HG02970 (cell line): Measurements from ENCODE around the gene KIRREL1.

Experiments used
- ATAC-seq: cut with Tn5 transposase; IDR thresholded peaks from one replicate; pipeline ENCODE4 v1.9.1; 2021; ENCODE audit warnings: mild to moderate bottlenecking, moderate library complexity, moderate number of reproducible peaks; ENCODE audit not compliant: unreplicated experiment, low FRiP score

The KIRREL1 gene

DNA sequence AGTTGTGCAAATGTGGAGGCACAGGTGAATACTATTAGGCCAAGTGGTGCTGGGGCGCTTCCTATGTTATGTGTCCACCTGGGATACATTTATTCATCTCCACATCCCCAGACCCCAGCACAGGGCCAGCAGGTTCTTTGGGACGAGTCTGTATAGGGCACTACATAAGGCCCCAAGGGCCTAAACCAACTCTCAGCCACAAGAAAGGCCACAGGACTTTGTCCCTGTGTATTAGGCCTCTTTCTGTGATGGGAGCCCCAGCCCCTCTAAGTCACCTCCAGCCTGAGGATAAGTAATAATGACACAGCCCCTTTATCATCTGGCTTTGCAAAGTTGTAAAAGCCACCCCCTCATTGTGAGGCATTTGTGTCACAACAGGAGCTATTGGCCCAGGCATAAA, 108.0 kb downstream of the KIRREL1 start:
- no peak for ATAC-seq

GRCh38 chr1:158101927-158102326, 108.5 kb downstream of the KIRREL1 start:
- ATAC-seq: no peak

GRCh38 chr1:158102881-158103674, 109.6 kb downstream of the KIRREL1 start:
- no peak for ATAC-seq

GRCh38 chr1:158103861-158104522, 110.5 kb downstream of the KIRREL1 start:
- ATAC-seq: no peak

- ATAC-seq: no peak
Observed at GRCh38 chr1:158104891-158105290, 111.4 kb downstream of the KIRREL1 start.

DNA sequence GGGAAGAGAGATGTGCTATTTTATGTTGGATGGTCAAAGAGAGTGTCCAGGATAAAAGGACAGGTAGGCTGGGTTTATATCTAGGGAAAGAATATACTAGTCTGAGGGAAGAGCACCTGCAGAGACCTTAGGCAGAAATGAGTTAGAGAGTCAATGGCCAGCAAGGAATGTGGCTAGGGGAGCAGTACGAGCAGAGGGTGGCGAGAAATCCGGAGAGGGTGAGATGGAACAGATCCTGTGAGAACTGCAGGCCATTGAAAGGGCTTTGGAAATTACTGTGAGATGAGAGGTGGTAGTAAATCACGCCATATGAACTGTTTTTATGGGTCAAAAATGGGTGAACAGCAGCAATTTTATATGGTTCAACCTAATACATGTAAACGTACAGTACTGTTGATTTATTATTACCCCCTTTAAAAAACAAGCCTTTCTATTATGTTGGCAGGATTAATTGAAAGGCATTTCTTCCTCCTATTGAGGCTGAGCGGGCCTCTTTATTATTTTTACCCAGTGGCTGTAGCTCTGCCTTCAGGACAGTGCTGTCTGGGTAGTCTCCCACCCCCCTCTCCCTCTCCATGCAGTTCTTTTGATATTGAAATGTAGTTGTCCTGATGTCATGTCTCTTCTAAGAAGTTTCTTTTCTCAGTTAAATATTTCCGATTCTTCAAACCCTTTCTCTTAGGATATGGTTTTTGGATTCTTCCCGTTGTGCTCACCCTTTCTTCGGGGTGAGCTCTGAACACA, 112.1 kb downstream of the KIRREL1 start:
- no peak for ATAC-seq

GRCh38 chr1:158107916-158108315, 114.5 kb downstream of the KIRREL1 start:
- ATAC-seq: no peak

GRCh38 chr1:158112994-158113758, 119.7 kb downstream of the KIRREL1 start:
- ATAC-seq: no peak

DNA sequence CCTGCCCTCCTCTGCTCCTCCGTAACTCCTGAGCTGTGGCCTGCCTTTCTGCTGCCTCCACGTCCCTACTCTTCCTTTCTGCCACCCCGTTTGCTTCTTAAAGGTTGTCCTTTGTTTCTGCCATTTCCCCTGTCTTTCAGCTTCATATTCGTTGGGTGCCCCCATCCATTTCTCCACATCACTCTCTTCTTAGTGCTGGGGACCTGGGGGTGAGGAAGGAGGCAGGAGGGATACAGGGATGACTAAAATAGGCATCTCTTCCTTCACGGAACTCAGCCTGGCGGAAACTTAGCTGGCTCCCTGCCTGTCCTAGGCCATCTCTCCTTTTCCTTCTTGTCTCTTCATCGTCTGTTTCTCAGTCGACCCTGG, 120.3 kb downstream of the KIRREL1 start:
- ATAC-seq: no peak

DNA sequence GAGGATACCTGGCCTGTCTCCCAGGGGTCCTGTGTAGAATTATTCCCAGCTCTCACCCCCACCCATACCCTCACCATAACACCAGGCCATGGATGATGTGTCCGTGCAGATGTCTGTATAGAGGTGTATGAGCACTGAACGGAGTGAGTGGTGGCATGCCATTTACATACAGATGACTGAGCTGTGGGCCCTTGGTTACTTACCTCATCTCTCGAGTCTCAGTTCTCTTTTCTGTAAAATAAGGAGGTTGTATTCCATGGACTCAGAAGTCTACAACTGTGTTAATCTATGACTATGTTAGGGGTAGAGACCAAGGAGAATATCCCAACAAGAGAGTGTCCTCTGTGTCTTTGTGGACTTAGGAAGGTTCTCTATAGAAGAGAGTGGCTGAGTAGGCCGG, 121.7 kb downstream of the KIRREL1 start:
- ATAC-seq: no peak

DNA sequence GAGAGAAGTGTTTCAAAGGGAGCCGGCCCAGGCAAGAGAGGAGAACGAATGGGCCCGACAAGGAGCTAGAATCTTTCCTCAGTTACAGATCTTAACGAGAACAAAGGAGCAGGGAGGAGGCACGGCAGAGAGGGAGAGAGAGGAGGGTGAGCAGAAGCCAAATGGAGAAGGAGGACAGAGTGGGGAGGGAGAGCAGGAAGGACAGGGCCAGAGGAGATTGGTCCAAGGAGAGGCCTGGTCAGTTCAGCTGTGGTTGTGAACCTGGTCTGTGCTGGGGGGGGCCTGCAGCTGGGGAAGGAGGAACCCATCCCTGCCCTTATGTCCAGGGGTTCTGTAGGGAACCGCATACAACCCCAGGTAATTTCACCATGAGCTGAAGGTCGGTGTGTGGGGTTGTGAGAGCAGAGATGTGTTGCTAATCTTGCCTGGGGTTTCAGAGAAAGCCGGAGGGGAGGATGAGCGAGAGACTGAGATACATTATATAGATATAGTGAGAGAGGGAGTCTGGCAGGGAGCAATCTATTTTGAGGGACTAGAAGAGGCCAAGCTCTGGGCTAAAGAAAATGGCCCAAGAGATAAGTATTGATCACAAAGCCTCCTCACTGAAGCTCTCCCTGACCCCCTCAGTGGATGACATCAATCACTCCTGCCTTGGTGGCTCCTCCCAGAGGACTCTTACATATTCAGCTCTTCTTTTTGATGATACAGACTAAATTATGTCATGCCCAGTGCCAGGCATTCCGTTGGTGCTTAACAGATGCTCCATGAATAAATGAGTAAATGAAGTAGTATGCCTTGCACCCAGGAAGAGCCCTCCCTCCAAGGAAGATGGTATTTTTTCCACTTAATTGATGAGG, 123.1 kb downstream of the KIRREL1 start:
- no peak for ATAC-seq

- ATAC-seq: no peak
Observed at GRCh38 chr1:158117854-158118704, 124.6 kb downstream of the KIRREL1 start.

- no peak for ATAC-seq
Observed at GRCh38 chr1:158118713-158119402, 125.4 kb downstream of the KIRREL1 start.

- no peak for ATAC-seq
Observed at GRCh38 chr1:158119976-158120653, 126.7 kb downstream of the KIRREL1 start.

DNA sequence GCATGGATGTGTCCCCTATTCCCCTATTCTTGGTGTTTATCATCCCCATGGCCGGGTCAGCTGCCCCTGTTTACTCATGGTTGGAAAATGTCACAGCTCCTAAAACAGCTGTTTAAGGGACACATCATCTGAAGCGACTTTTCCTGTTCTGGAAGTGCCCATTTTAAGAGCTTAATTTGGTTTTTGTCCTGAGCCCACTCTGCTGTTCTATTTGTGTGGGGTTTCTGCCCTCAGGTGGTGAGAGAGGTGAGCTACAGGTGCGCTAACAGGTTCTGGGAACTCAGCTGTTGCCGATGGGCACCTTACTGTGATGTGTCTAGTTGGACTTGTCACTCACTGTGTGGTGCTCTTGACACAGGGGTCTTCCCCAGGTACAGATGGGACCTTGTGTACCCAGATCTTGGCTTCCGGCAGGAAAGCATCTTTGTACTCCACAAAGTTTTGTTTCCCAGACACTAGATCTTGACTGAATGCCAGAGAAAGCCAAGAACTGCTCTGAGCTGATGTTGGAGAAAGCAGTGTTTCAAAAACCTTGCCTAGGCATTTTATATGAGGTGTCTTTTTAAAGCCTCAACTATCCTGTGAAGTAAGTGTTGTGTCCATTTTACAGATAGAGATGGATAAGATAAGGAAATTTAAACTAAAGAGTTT, 128.3 kb downstream of the KIRREL1 start:
- no peak for ATAC-seq

DNA sequence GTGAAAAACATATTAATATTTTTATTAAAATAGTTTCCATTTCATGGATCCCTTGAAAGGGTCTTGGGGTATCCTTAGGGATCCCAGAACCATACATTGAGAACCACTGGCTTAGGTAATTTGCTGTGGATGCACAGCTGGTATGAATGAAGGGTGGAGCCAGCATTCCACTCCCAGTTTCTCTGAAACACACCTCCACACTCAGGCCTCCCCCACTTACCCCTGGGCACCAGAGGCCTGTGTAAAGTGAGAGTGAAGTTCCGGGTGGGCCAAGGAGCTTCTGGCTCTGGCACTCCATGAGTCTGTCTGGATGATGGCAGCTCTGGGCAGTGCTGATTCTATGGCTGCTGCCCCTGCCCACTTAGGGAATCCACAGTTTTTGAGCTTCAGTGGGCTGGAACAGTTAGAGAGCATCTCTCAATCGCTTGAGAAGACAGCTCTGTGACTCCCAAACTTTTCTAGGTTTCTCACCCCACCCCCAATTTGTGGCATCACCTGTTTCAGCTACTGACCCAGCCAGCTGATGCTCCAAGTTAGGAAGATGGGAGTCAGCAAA, 129.5 kb downstream of the KIRREL1 start:
- no peak for ATAC-seq

- no peak for ATAC-seq
Observed at GRCh38 chr1:158124034-158124433, 130.6 kb downstream of the KIRREL1 start.
